HEK293 (cell line): Measurements from ENCODE around the gene DLGAP3.

ENCODE experiments used
- CTCF ChIA-PET: fragments of 350-600 bp; formaldehyde crosslinking; extraction: SDS; loops from one replicate; lab custom pipeline; 2021; ENCODE audit warnings: antibody characterized with exemption; lab: Yijun Ruan, JAX
- POLR2A ChIA-PET: fragments of 300-600 bp; formaldehyde crosslinking; extraction: SDS; loops from one replicate; lab custom pipeline; 2020; ENCODE audit warnings: antibody characterized with exemption, inconsistent platforms; lab: Yijun Ruan, JAX
- H3K27ac ChIP-seq: fragments of 200-500 bp; sonication (Bioruptor generic); 2 replicates; pipeline ENCODE4 v1.5.1; 2014; ENCODE audit warnings: low read depth, low read length, control low read depth, inconsistent platforms; ENCODE audit errors: extremely low read depth
- H3K36me3 ChIP-seq, 2 experiments: fragments of 200-500 bp in 1 of 2; sonication (Bioruptor generic) in 1 of 2; 1 replicate in 1 of 2; 2 replicates in 1 of 2; pipeline ENCODE4 v1.5.1; 2014 to 2017; ENCODE audit warnings: inconsistent platforms in 2 of 2, low read length in 2 of 2; ENCODE audit not compliant: control insufficient read depth in 2 of 2, insufficient read depth in 1 of 2
- H3K4me1 ChIP-seq: fragments of 200-500 bp; sonication (Bioruptor generic); 2 replicates; pipeline ENCODE4 v1.5.1; 2014; ENCODE audit warnings: mild to moderate bottlenecking, low read length, inconsistent platforms; ENCODE audit not compliant: control insufficient read depth, insufficient read depth
- H3K4me3 ChIP-seq: 2 replicates; pipeline ENCODE4 v1.5.1; 2011; ENCODE audit warnings: low read depth, mild to moderate bottlenecking, control low read depth, low read length, moderate library complexity
- H3K9me3 ChIP-seq: fragments of 200-500 bp; sonication (Bioruptor generic); 2 replicates; pipeline ENCODE4 v1.5.1; 2014; ENCODE audit warnings: low read depth, low read length, inconsistent platforms; ENCODE audit not compliant: control insufficient read depth, insufficient read depth
- FEZF1 ChIP-seq: fragments of 450-650 bp; formaldehyde crosslinking; IDR thresholded peaks from 2 replicates; pipeline ENCODE4 v1.5.1; 2016; ENCODE audit warnings: missing biosample characterization, missing genetic modification characterization
- MEIS1 ChIP-seq: sonication (generic); formaldehyde crosslinking; IDR thresholded peaks from 2 replicates; pipeline ENCODE4 v1.8.1; 2022; ENCODE audit warnings: missing genetic modification reagents, mild to moderate bottlenecking, borderline replicate concordance
- MZF1 ChIP-seq: fragments of 450-650 bp; formaldehyde crosslinking; IDR thresholded peaks from 2 replicates; pipeline ENCODE4 v1.5.1; 2017; ENCODE audit warnings: missing biosample characterization, missing genetic modification characterization, borderline replicate concordance
- OSR2 ChIP-seq: fragments of 450-650 bp; formaldehyde crosslinking; IDR thresholded peaks from 2 replicates; pipeline ENCODE4 v1.5.1; 2016; ENCODE audit warnings: missing biosample characterization, missing genetic modification characterization
- RBAK ChIP-seq: fragments of 450-650 bp; formaldehyde crosslinking; IDR thresholded peaks from 2 replicates; pipeline ENCODE4 v1.5.1; 2016; ENCODE audit warnings: missing biosample characterization, missing genetic modification characterization
- REST ChIP-seq: fragments of 450-650 bp; formaldehyde crosslinking; IDR thresholded peaks from 2 replicates; pipeline ENCODE4 v1.5.1; 2016; ENCODE audit warnings: missing biosample characterization, missing genetic modification characterization
- SCRT2 ChIP-seq: fragments of 450-650 bp; formaldehyde crosslinking; IDR thresholded peaks from 2 replicates; pipeline ENCODE4 v1.5.1; 2016; ENCODE audit warnings: missing biosample characterization, missing genetic modification characterization
- SP7 ChIP-seq: fragments of 450-650 bp; formaldehyde crosslinking; IDR thresholded peaks from 2 replicates; pipeline ENCODE4 v1.5.1; 2016; ENCODE audit warnings: missing biosample characterization, missing genetic modification characterization
- TRIM28 ChIP-seq: IDR thresholded peaks from 2 replicates; pipeline ENCODE4 v1.6.1; 2011; ENCODE audit warnings: low read length, control low read depth, borderline replicate concordance
- YY1 ChIP-seq: fragments of 450-650 bp; formaldehyde crosslinking; IDR thresholded peaks from 2 replicates; pipeline ENCODE4 v1.5.1; 2018; ENCODE audit warnings: missing biosample characterization, missing genetic modification characterization
- ZBTB21 ChIP-seq: fragments of 450-650 bp; formaldehyde crosslinking; IDR thresholded peaks from 2 replicates; pipeline ENCODE4 v1.5.1; 2017; ENCODE audit warnings: missing biosample characterization, missing genetic modification characterization
- ZBTB6 ChIP-seq: fragments of 450-650 bp; formaldehyde crosslinking; IDR thresholded peaks from 2 replicates; pipeline ENCODE4 v1.5.1; 2017; ENCODE audit warnings: missing biosample characterization, missing genetic modification characterization
- ZBTB7A ChIP-seq: fragments of 450-650 bp; formaldehyde crosslinking; IDR thresholded peaks from 2 replicates; pipeline ENCODE4 v1.5.1; 2016; ENCODE audit warnings: low read depth, missing biosample characterization, missing genetic modification characterization
- ZBTB8A ChIP-seq: fragments of 450-650 bp; formaldehyde crosslinking; IDR thresholded peaks from 2 replicates; pipeline ENCODE4 v1.5.1; 2016; ENCODE audit warnings: missing biosample characterization, missing genetic modification characterization
- ZFP3 ChIP-seq: fragments of 450-650 bp; formaldehyde crosslinking; IDR thresholded peaks from 2 replicates; pipeline ENCODE4 v1.5.1; 2016; ENCODE audit warnings: low read depth, missing biosample characterization, missing genetic modification characterization
- ZFP37 ChIP-seq: fragments of 450-650 bp; formaldehyde crosslinking; IDR thresholded peaks from 2 replicates; pipeline ENCODE4 v1.5.1; 2016; ENCODE audit warnings: missing biosample characterization, missing genetic modification characterization
- ZNF10 ChIP-seq: fragments of 450-650 bp; formaldehyde crosslinking; IDR thresholded peaks from 2 replicates; pipeline ENCODE4 v1.5.1; 2017; ENCODE audit warnings: missing biosample characterization, missing genetic modification characterization
- ZNF140 ChIP-seq: fragments of 450-650 bp; formaldehyde crosslinking; IDR thresholded peaks from 2 replicates; pipeline ENCODE4 v1.5.1; 2016; ENCODE audit warnings: missing biosample characterization, missing genetic modification characterization
- ZNF146 ChIP-seq: fragments of 450-650 bp; formaldehyde crosslinking; IDR thresholded peaks from 2 replicates; pipeline ENCODE4 v1.5.1; 2016; ENCODE audit warnings: missing biosample characterization, missing genetic modification characterization
- ZNF169 ChIP-seq: fragments of 450-650 bp; formaldehyde crosslinking; IDR thresholded peaks from 2 replicates; pipeline ENCODE4 v1.5.1; 2016; ENCODE audit warnings: missing biosample characterization, missing genetic modification characterization
- ZNF324 ChIP-seq: fragments of 450-650 bp; formaldehyde crosslinking; IDR thresholded peaks from 2 replicates; pipeline ENCODE4 v1.5.1; 2016; ENCODE audit warnings: missing biosample characterization, missing genetic modification characterization
- ZNF335 ChIP-seq: fragments of 450-650 bp; formaldehyde crosslinking; conservative IDR thresholded peaks from 2 replicates; pipeline ENCODE4 v1.5.1; 2016; ENCODE audit warnings: missing biosample characterization, missing genetic modification characterization
- ZNF391 ChIP-seq: fragments of 450-650 bp; formaldehyde crosslinking; IDR thresholded peaks from 2 replicates; pipeline ENCODE4 v1.5.1; 2016; ENCODE audit warnings: low read depth, missing biosample characterization, missing genetic modification characterization, borderline replicate concordance
- ZNF501 ChIP-seq: fragments of 450-650 bp; formaldehyde crosslinking; IDR thresholded peaks from 2 replicates; pipeline ENCODE4 v1.5.1; 2016; ENCODE audit warnings: missing biosample characterization, missing genetic modification characterization
- ZNF529 ChIP-seq: fragments of 450-650 bp; formaldehyde crosslinking; IDR thresholded peaks from 2 replicates; pipeline ENCODE4 v1.5.1; 2017; ENCODE audit warnings: missing genetic modification characterization, missing biosample characterization; ENCODE audit not compliant: insufficient replicate concordance
- ZNF530 ChIP-seq: fragments of 450-650 bp; formaldehyde crosslinking; IDR thresholded peaks from 2 replicates; pipeline ENCODE4 v1.5.1; 2016; ENCODE audit warnings: low read depth, missing biosample characterization, missing genetic modification characterization
- ZNF654 ChIP-seq: fragments of 450-650 bp; formaldehyde crosslinking; IDR thresholded peaks from 2 replicates; pipeline ENCODE4 v1.5.1; 2016; ENCODE audit warnings: low read depth, missing biosample characterization, missing genetic modification characterization
- ZNF692 ChIP-seq: fragments of 450-650 bp; formaldehyde crosslinking; IDR thresholded peaks from 2 replicates; pipeline ENCODE4 v1.5.1; 2016; ENCODE audit warnings: missing biosample characterization, missing genetic modification characterization
- ZNF776 ChIP-seq: fragments of 450-650 bp; formaldehyde crosslinking; IDR thresholded peaks from 2 replicates; pipeline ENCODE4 v1.5.0; 2017; ENCODE audit warnings: missing biosample characterization, missing genetic modification characterization, borderline replicate concordance
- ZNF837 ChIP-seq: fragments of 450-650 bp; formaldehyde crosslinking; IDR thresholded peaks from 2 replicates; pipeline ENCODE4 v1.5.1; 2016; ENCODE audit warnings: missing biosample characterization, missing genetic modification characterization
- ZSCAN16 ChIP-seq: fragments of 450-650 bp; formaldehyde crosslinking; IDR thresholded peaks from 2 replicates; pipeline ENCODE4 v1.5.1; 2016; ENCODE audit warnings: missing biosample characterization, missing genetic modification characterization
- ZSCAN18 ChIP-seq: fragments of 450-650 bp; formaldehyde crosslinking; IDR thresholded peaks from 2 replicates; pipeline ENCODE4 v1.5.1; 2016; ENCODE audit warnings: missing biosample characterization, missing genetic modification characterization

The DLGAP3 gene

GRCh38 chr1:34865981-34866761 is 63.3 kb downstream of the DLGAP3 start:
- H3K27ac ChIP-seq, result peak overlapping the region; percentile 18; the same call in 1 of the 2 replicates
- POLR2A ChIA-PET, result interaction anchor here (1.2 to 1.4 kb wide), 2 partner anchors 8 to 13 kb away, joined by 3 read pairs; no protein-coding TSS in a partner anchor
- TF ChIP-seq ZNF10 (tag by site-specific recombination) (no peak), RBAK (tag by site-specific recombination) (no peak), OSR2 (no peak), ZBTB7A (tag by site-specific recombination) (no peak), SCRT2 (tag by site-specific recombination) (0 out of 2 replicates have a peak, but pooled peaks have one; percentile 18), ZNF692 (tag by site-specific recombination) (0 out of 2 replicates have a peak, but pooled peaks have one; percentile 37), ZNF837 (tag by site-specific recombination) (no peak), TRIM28 (no peak), FEZF1 (tag by site-specific recombination) (no peak), ZSCAN18 (tag by site-specific recombination) (no peak), ZFP37 (tag by site-specific recombination) (0 out of 2 replicates have a peak, but pooled peaks have one; percentile 58), ZBTB8A (tag by site-specific recombination) (no peak), ZSCAN16 (tag by site-specific recombination) (no peak), ZNF654 (tag by site-specific recombination) (peak; percentile 14), ZNF169 (tag by site-specific recombination) (no peak), ZBTB6 (tag by site-specific recombination) (no peak), ZNF501 (tag by site-specific recombination) (peak; percentile 82; the same call in 1 of the 2 replicates), SP7 (tag by site-specific recombination) (peak; percentile 54), ZNF146 (tag by site-specific recombination) (no peak), MEIS1 (CRISPR knock-in tag) (no peak), ZFP3 (no peak), ZNF530 (tag by site-specific recombination) (no peak), ZNF324 (no peak), ZNF140 (tag by site-specific recombination) (no peak), YY1 (tag by site-specific recombination) (0 out of 2 replicates have a peak, but pooled peaks have one; percentile 25), REST (tag by site-specific recombination) (no peak), ZNF391 (tag by site-specific recombination) (no peak), ZBTB21 (tag by site-specific recombination) (no peak), ZNF335 (tag by site-specific recombination) (peak; percentile 70), ZNF776 (tag by site-specific recombination) (no peak), MZF1 (tag by site-specific recombination) (peak; percentile 94), ZNF529 (no peak)

More at GRCh38 chr1:34865981-34866761, 63.3 kb downstream of the DLGAP3 start:
- no peaks in the 10 kb centered on the region for H3K36me3 ChIP-seq
- no peaks in the 10 kb centered on the region for H3K9me3 ChIP-seq
- peak overlapping the region; percentile 51 for H3K4me3 ChIP-seq
- CTCF ChIA-PET, result interaction anchor here (0.5 to 7.6 kb wide), 22 partner anchors 8 to 910 kb away, joined by 3 to 66 read pairs (median 4); partner anchors contain the start of gene TMEM35B
- no peaks in the 10 kb centered on the region for H3K4me1 ChIP-seq
